ENCODE results near the gene IFT43.
"Not testable (repeated sequence)": the region's sequence is repeated elsewhere in the genome, so short reads cannot be mapped to it uniquely, and the experiment has no call there.

IFT43 gene

GRCh38 chr14:75981426-75982265 is 3.9 kb upstream of the IFT43 start, which contains the start of gene TGFB3:
Gene TGFB3 (minus strand): TSS chr14:75981995. CDS start chr14:75980893, 1,102 bp downstream.
- DNase-seq, result peak; percentile 85

- peak; percentile 83 for DNase-seq
Observed at GRCh38 chr14:75982266-75983018, 3.1 kb upstream of the IFT43 start.

- no peak for DNase-seq
Observed at GRCh38 chr14:75983019-75983358, 2.6 kb upstream of the IFT43 start.

- DNase-seq, result no peak
Observed at GRCh38 chr14:75984674-75985073, 889 bp upstream of the IFT43 start.

GRCh38 chr14:75986439-75986765 is 839 bp downstream of the IFT43 start:
- DNase-seq, result no peak

- no peak for DNase-seq
Observed at GRCh38 chr14:75987201-75987970, 1.8 kb downstream of the IFT43 start.

- no peak for DNase-seq
Observed at GRCh38 chr14:75989134-75989533, 3.6 kb downstream of the IFT43 start.

- no peak for DNase-seq
Observed at GRCh38 chr14:75990297-75990696, 4.7 kb downstream of the IFT43 start.

GRCh38 chr14:75991753-75992152 is 6.2 kb downstream of the IFT43 start:
- no peak for DNase-seq

GRCh38 chr14:75993567-75994041 is 8.0 kb downstream of the IFT43 start:
- no peak for DNase-seq

- DNase-seq, result peak; percentile 64
Observed at GRCh38 chr14:75995372-75996041, 9.9 kb downstream of the IFT43 start.

- DNase-seq, result no peak
Observed at GRCh38 chr14:75996488-75996887, 10.9 kb downstream of the IFT43 start.

GRCh38 chr14:75999511-76000190 is 14.1 kb downstream of the IFT43 start:
- DNase-seq, result no peak

GRCh38 chr14:76002383-76002782 is 16.8 kb downstream of the IFT43 start:
- DNase-seq, result no peak

GRCh38 chr14:76006253-76006652 is 20.7 kb downstream of the IFT43 start:
- DNase-seq, result no peak

- no peak for DNase-seq
Observed at GRCh38 chr14:76007379-76007778, 21.8 kb downstream of the IFT43 start.

GRCh38 chr14:76007852-76008251 is 22.3 kb downstream of the IFT43 start:
- peak; percentile 40 for DNase-seq

- DNase-seq, result not testable (repeated sequence)
Observed at GRCh38 chr14:76009627-76010026, 24.1 kb downstream of the IFT43 start.

- DNase-seq, result no peak
Observed at GRCh38 chr14:76011930-76012329, 26.4 kb downstream of the IFT43 start.

GRCh38 chr14:76012354-76012753 is 26.8 kb downstream of the IFT43 start:
- no peak for DNase-seq

GRCh38 chr14:76015191-76015590 is 29.6 kb downstream of the IFT43 start:
- no peak for DNase-seq

- no peak for DNase-seq
Observed at GRCh38 chr14:76015668-76016067, 30.1 kb downstream of the IFT43 start.
